ENCODE results near the gene CTNNA3.

DNA sequence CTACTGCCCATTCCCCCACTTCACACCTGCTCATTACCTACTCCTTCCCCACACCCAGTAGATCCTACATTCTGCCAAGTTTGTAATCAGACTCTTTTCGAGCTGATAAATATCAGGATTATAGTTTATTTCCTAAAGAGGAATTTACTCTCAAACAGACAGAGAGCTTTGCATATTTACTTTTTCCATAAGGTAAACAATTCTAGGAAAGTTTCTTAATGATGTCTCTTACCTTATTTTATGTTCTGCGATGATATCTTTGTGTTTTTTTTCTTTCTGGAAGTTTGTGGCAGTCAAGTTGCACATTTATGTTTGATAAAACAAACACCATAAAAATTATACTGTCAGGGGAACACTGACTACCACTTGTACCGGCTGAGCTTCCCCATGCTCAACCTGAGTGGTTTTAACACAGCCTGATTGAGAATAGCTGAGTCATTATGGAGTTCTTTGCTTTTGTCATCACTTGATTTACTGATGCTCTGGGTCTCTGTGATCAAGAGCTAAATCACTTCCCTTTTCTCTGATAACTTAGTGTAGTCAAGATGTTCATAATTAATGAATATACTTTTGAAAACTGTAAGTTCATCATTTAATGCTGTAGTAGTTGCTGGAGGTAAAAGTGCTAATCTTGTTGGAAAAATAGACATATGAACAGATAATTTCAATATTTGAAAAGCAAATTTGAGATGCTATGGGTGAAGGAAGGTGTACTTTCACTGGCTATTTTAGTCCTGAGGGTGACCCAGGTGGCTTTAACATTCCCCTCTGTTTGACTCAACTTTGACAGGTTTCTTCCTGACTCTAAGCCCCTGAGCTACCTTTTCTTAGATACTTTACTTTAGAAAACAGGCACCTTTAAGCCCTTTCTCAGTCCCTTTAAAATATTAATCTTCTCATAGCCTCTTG is 1804.7 kb downstream of the CTNNA3 start:
- TF ChIP-seq, protein P1, sequence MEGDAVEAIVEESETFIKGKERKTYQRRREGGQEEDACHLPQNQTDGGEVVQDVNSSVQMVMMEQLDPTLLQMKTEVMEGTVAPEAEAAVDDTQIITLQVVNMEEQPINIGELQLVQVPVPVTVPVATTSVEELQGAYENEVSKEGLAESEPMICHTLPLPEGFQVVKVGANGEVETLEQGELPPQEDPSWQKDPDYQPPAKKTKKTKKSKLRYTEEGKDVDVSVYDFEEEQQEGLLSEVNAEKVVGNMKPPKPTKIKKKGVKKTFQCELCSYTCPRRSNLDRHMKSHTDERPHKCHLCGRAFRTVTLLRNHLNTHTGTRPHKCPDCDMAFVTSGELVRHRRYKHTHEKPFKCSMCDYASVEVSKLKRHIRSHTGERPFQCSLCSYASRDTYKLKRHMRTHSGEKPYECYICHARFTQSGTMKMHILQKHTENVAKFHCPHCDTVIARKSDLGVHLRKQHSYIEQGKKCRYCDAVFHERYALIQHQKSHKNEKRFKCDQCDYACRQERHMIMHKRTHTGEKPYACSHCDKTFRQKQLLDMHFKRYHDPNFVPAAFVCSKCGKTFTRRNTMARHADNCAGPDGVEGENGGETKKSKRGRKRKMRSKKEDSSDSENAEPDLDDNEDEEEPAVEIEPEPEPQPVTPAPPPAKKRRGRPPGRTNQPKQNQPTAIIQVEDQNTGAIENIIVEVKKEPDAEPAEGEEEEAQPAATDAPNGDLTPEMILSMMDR (IDR thresholded peaks at IDR 0.05; ENCODE audit: insufficient read depth, low read length, poor library complexity, severe bottlenecking), result no peak
- no peak for TF ChIP-seq EZH2phosphoT487 (conservative IDR thresholded peaks at IDR 0.05; ENCODE audit: low read length)
